LNCAP (cell line): ENCODE data around the gene PLD4.
A peak's percentile ranks its signal among the peaks of the same experiment; 100 is the strongest.

Experiments used
- CTCF ChIP-seq: fragments of 450-650 bp; IDR thresholded peaks from 2 replicates; pipeline ENCODE4 v1.5.1; 2017; ENCODE audit warnings: mild to moderate bottlenecking

PLD4 gene

GRCh38 chr14:104974665-104975390 lies 50.1 kb downstream of the PLD4 start:
- no peak for TF ChIP-seq CTCF

- no peak for TF ChIP-seq CTCF
These were observed 51.0 kb downstream of the PLD4 start for GRCh38 chr14:104975481-104976197.

- peak; percentile 94 for TF ChIP-seq CTCF
These were observed 51.7 kb downstream of the PLD4 start for GRCh38 chr14:104976198-104977007.

- no peak for TF ChIP-seq CTCF
These were observed 52.5 kb downstream of the PLD4 start for GRCh38 chr14:104977008-104977680.

- TF ChIP-seq CTCF, result no peak
These were observed 53.3 kb downstream of the PLD4 start, which contains the start of gene AHNAK2 for GRCh38 chr14:104977681-104978653. Gene AHNAK2, minus strand, starts transcription at chr14:104978374. Its CDS starts 137 bp downstream, at chr14:104978237.

- no peak for TF ChIP-seq CTCF
These were observed 54.3 kb downstream of the PLD4 start for GRCh38 chr14:104978746-104979691.
